NT2/D1 (cell line): ENCODE results near the gene NDUFAF4.

Source experiments
- DNase-seq: peaks from one replicate; pipeline ENCODE4 v3.0.0-alpha.2; 2011; ENCODE audit warnings: low read depth, low spot score
- H3K27me3 ChIP-seq: 2 replicates; pipeline ENCODE4 v1.6.0; 2011; ENCODE audit warnings: mild to moderate bottlenecking; ENCODE audit not compliant: insufficient read length, insufficient read depth
- H3K36me3 ChIP-seq: 2 replicates; pipeline ENCODE4 v1.6.1; 2011; ENCODE audit warnings: mild to moderate bottlenecking, low read length, mixed read lengths; ENCODE audit not compliant: insufficient read depth, insufficient read length
- H3K4me1 ChIP-seq: 2 replicates; pipeline ENCODE4 v1.5.1; 2011; ENCODE audit not compliant: insufficient read depth, insufficient read length
- H3K4me3 ChIP-seq: 2 replicates; pipeline ENCODE4 v1.5.1; 2011; ENCODE audit warnings: low read depth; ENCODE audit not compliant: insufficient read length
- H3K9ac ChIP-seq: 2 replicates; pipeline ENCODE4 v1.6.0; 2011; ENCODE audit warnings: low read depth; ENCODE audit not compliant: insufficient read length
- H3K9me3 ChIP-seq: 2 replicates; pipeline ENCODE4 v1.5.1; 2011; ENCODE audit warnings: mild to moderate bottlenecking, low read length; ENCODE audit not compliant: insufficient read depth
- SUZ12 ChIP-seq: IDR thresholded peaks from 2 replicates; pipeline ENCODE4 v1.6.1; 2011; ENCODE audit not compliant: insufficient read length, insufficient read depth; ENCODE audit errors: extremely low read depth
- YY1 ChIP-seq: IDR thresholded peaks from 2 replicates; pipeline ENCODE4 v1.6.1; 2011; ENCODE audit not compliant: insufficient read length, insufficient read depth
- ZNF274 ChIP-seq: IDR thresholded peaks from 2 replicates; pipeline ENCODE4 v1.6.1; 2011; ENCODE audit warnings: mild to moderate bottlenecking, low read depth, low read length

NDUFAF4 gene

DNA sequence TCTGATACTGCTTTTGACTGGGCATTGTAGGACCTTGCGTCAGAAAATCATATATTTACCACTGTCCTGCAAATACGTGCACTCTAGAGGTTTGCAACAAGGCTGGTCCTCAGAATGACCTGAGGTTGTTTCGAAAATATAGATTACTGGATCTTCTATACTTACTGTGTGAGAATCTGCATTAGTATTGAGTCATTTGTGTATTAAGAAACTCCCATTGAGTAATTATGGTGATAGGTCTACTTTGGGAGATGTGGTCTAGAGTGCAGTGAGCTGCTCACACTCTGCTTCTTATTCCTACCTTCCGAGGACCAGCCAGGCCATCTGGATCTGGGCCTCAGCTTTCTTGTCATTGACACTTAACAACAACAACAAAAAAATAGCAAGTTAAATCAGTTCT is 36.4 kb upstream of the NDUFAF4 start:
- Histone ChIP-seq H3K9ac (no peak overlapping the region), H3K27me3 (no peaks in the 10 kb centered on the region), H3K4me3 (no peak overlapping the region), H3K36me3 (no peaks in the 10 kb centered on the region), H3K9me3 (no peaks in the 10 kb centered on the region), H3K4me1 (no peaks in the 10 kb centered on the region)
- DNase-seq, result no peak
- TF ChIP-seq ZNF274, result no peak
- no peak for TF ChIP-seq SUZ12
- TF ChIP-seq YY1, result no peak

DNA sequence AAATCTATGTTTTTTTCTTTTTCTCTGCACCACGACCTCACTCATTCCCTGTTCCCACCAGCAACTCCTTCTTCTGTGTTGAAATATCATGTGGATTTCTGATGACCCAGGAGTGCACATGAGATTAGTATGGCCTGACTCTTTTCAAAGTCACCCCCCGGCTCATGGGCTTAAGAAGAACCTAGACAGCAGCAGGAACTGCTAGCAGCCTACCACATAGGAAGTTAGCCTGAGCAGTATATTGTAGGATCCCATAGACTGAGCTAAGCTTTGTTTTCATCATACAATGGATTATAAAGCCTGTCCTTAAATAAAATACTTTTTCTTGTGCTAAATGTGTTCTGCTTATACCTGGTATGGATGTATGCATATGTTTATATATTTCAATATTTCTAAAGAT is 33.5 kb upstream of the NDUFAF4 start:
- Histone ChIP-seq H3K4me3 (no peak overlapping the region), H3K9me3 (no peaks in the 10 kb centered on the region), H3K9ac (no peak overlapping the region), H3K27me3 (no peaks in the 10 kb centered on the region), H3K4me1 (no peaks in the 10 kb centered on the region), H3K36me3 (no peaks in the 10 kb centered on the region)
- DNase-seq, result no peak
- TF ChIP-seq ZNF274, result no peak
- no peak for TF ChIP-seq SUZ12
- TF ChIP-seq YY1, result no peak

DNA sequence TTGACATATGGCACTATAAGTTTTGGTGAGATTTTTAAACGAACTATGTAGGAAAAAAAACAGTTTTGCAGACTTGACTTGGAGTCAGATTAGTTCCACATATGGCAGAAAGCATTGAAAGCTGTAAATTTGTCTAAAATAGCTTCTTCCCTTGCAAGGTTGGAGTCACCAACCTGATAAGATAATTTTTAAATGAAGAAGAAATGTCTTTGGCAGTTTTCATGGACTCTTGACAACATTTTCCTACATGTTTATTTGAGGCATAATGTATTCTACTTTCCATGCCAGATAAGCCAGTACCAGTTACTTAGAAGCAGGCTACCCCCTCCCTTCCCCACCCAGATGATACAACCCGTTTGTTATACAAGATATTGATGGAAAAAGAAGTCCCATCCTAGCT is 32.0 kb upstream of the NDUFAF4 start:
- DNase-seq, result no peak
- TF ChIP-seq SUZ12, result no peak
- TF ChIP-seq ZNF274, result no peak
- TF ChIP-seq YY1, result no peak
- H3K4me3 ChIP-seq, result no peak overlapping the region

DNA sequence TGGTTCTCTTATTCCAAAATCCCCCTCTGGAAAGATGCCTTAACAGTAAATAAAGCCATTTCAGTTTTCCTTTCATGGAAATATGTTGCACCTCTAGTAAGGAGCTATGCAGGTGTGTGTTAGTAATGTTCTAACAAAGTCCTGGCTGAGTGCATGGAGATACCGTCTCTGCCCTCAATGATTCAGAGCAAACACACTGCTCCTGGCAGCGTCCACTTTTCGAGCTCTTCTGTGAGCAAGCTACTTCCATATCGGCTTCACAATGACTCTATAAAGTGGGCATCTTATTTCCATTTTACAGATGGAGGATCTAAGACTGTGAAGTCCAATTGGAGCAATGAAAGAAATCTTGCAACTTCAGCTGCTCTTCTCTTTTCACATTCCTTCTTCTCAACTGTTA is 30.0 kb upstream of the NDUFAF4 start:
- H3K27me3 ChIP-seq, result peaks cover 9% of the 10 kb centered on the region
- H3K9ac ChIP-seq, result no peak overlapping the region
- no peaks in the 10 kb centered on the region for H3K4me1 ChIP-seq
- no peaks in the 10 kb centered on the region for H3K36me3 ChIP-seq
- no peak overlapping the region for H3K4me3 ChIP-seq
- TF ChIP-seq SUZ12 (no peak), ZNF274 (no peak), YY1 (no peak)
- DNase-seq, result no peak
- H3K9me3 ChIP-seq, result no peaks in the 10 kb centered on the region

More for the DNA sequence above, 32.0 kb upstream of the NDUFAF4 start:
- no peaks in the 10 kb centered on the region for H3K9me3 ChIP-seq
- peaks cover 8% of the 10 kb centered on the region for H3K27me3 ChIP-seq
- no peaks in the 10 kb centered on the region for H3K4me1 ChIP-seq
- H3K36me3 ChIP-seq, result no peaks in the 10 kb centered on the region
- H3K9ac ChIP-seq, result no peak overlapping the region

DNA sequence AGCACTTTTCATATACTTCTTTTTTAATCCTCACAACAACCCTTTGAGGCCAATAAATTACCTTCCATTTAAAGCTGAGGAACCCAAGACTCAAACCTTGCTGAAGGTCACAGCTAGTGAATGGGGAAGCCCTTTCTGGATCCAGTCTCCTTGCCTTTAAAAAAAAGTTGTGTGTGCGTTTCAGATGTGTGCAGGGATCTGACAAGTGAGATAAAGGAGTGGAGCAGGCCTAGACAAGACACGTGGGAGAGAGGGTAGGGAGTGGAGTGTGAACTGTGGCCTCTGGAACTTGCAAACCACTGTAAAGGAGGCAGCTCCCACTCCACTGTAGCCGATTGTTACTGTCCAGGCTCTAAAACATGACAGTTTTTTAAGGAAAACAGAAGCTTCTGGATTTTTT is 28.7 kb upstream of the NDUFAF4 start:
- Histone ChIP-seq H3K36me3 (no peaks in the 10 kb centered on the region), H3K9ac (no peak overlapping the region), H3K4me3 (no peak overlapping the region), H3K4me1 (no peaks in the 10 kb centered on the region), H3K9me3 (no peaks in the 10 kb centered on the region), H3K27me3 (peaks cover 9% of the 10 kb centered on the region)
- no peak for TF ChIP-seq YY1
- no peak for TF ChIP-seq SUZ12
- no peak for TF ChIP-seq ZNF274
- no peak for DNase-seq

DNA sequence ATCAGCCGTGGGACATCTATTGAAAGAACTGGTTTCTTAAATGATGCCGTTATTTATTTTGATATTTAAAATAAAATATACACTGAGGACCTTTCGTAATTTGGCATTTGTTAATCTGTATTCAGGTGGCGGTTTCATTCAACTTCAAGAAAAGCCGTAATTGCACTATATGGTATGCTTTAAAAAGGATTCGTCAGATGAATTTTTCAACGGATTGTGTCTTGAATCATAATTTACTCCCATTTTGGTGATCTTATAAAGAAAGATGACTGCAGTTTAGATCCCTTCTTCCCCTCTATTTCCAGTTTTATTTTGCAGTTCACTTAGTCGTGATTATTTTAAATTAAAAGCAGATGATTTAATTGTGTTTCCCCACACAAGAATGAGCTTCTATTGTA is 27.6 kb upstream of the NDUFAF4 start:
- Histone ChIP-seq H3K9me3 (no peaks in the 10 kb centered on the region), H3K4me1 (no peaks in the 10 kb centered on the region), H3K9ac (peak overlapping the region; percentile 72), H3K4me3 (peak overlapping the region; percentile 78), H3K27me3 (peaks cover 9% of the 10 kb centered on the region), H3K36me3 (no peaks in the 10 kb centered on the region)
- no peak for DNase-seq
- TF ChIP-seq ZNF274 (no peak), YY1 (no peak), SUZ12 (no peak)

DNA sequence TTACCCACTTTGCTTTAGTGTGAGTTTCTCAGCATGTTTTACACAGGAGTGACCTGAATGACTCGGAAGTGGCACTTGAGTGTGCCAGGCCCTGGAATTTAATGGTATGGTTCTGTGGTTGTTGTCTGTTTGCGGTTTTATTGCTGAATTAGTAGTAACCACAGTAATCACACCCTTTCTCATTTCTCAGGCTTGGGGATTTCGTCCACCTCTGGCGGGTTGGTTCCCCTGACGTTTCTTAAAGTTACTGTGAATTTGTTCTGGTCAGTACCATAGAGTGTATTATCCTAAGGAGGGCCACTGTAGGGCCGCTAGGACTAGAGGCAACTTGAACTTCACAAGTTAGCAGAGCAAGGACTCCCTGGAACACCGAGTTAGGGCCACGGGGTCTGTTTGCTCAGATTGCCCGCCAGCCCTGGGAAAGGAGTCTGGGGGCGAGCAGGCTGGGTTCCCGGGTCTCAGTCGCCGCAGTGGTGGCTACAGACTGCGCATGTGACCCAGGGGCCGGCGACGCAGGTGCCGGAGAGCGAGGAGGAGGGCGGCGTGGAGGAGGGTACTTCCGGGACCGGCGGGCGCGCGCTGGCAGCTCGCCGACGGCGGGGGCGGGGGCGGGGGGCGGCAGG is 26.3 kb upstream of the NDUFAF4 start:
- DNase-seq, result peak; percentile 36
- peak overlapping the region; percentile 50 for H3K4me3 ChIP-seq
- H3K9ac ChIP-seq, result peak overlapping the region; percentile 83

More for the DNA sequence above, 26.3 kb upstream of the NDUFAF4 start:
- H3K36me3 ChIP-seq, result no peaks in the 10 kb centered on the region
- TF ChIP-seq YY1, result no peak
- no peak for TF ChIP-seq ZNF274
- no peak for TF ChIP-seq SUZ12
- no peaks in the 10 kb centered on the region for H3K9me3 ChIP-seq
- no peaks in the 10 kb centered on the region for H3K4me1 ChIP-seq
- H3K27me3 ChIP-seq, result peaks cover 9% of the 10 kb centered on the region
